GM21786 (cell line): ENCODE measurements around the gene KYAT1.
A peak's percentile ranks its signal among the peaks of the same experiment; 100 is the strongest.

Experiments
- ATAC-seq: cut with Tn5 transposase; IDR thresholded peaks from one replicate; pipeline ENCODE4 v1.9.1; 2021; ENCODE audit not compliant: unreplicated experiment

KYAT1 gene

DNA sequence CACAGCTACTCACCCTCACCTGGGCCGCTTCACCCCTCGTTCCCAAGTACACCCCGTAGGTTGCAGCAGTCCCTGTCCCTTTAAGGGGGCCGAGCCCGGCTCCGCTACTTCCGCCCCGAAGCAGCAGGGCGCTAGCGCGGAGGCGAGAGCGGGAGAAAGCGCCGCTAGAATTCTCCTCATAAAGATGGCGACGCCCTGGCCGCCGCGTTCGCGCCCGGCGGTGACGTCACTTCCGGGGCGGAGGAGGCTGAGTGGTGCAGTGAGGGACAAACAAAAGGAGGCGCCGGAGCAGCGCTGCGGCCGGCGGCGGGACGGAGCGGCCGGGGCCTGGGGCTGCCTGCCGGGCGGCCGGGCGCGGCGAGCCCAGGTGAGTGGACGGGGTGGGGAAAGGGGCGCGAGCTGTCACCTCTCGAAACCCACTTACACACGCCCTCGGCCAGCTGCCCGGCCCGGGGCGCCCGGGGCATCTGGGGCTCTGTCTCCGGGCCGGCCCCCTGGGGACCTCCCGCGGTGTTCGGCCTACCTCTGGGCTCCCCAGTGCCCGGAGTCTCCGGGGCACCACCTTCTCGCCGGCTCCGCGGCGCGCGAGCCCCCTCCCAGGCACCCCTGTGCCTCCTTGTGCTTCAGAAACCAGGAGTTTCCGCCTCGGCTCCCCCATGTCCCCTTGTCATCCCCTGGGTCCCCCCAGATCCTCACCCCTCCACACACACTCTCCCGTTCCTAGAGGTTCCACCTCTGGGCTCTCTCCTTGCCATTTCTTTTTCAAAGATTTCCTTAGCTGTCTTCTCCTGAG, at the start of gene KYAT1, which contains the start of gene LRRC8A:
Gene KYAT1, minus strand, starts transcription at position 67 of the 793 bp plus-strand sequence. CDS start 36,545 bp downstream, outside the sequence.
Gene LRRC8A, plus strand, starts transcription at position 250 of the 793 bp plus-strand sequence. CDS start 25,032 bp downstream, outside the sequence.
- ATAC-seq = peak; percentile 78

DNA sequence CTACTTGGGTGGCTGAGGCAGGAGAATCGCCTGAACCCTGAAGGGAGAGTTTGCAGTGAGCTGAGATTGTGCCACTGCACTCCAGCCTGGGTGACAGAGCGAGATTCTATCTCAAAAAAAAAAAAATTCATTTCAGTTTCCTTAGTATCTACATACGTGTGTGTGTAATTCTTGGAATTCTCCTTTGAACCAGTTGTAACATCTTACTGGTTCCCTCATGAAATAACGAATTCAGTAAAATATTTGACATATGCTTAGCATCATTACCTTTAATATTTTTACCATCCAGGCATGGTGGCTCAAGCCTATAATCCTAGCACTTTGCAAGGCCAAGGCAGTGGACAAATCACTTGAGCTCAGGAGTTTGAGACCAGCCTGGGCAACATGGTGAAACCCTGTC, 47.8 kb upstream of the KYAT1 start:
- ATAC-seq = no peak

DNA sequence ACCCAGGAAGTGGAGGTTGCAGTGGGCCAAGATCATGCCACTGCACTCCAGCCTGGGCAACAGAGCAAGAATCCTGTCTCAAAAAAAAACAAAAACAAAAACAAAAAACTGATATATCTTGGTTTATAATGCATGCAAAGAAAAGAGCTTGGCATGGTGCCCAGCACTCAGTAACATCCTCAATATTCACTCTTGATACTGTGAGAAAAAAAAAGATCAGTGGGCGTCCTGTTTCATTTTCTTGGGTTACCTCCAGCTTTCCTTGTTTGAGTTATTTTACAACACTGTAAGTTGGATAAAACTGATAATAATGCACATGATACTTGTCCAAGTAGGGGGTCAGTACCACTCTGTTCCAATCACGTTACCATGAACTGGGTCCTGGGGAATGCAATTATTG, 46.9 kb upstream of the KYAT1 start:
- ATAC-seq = no peak

DNA sequence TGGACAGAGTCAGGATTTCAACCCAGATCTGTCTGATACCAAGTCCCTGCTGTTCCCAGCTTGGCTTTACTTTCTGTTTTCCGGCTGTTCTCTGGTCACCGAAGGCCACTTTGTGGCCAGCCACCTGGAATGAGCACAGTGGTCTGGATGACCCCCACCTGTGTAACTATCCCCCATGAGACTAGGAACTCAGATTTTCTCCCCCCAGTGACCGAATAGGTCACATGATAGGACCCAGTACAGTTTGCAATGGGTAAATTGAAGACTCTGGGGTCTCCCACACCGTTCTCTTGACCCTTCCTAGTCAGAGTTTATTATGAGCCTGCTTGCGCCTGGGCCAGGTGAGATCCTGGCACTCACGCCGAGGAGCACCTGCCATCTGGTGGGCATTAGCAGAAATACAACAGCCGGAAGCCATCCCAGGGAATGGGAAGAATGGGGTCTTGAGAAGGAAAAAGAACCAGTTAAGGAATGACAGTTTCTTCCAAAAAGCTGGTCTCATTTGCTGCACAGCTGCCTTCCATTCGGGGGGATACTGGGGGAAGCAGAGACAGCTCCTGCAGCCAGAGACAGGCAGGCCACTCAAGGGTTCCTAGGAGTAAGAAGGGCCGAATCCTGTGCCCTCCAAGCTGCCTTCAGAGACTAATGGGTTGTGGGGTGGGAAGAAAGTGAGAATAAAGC, 46.1 kb upstream of the KYAT1 start:
- no peak for ATAC-seq

DNA sequence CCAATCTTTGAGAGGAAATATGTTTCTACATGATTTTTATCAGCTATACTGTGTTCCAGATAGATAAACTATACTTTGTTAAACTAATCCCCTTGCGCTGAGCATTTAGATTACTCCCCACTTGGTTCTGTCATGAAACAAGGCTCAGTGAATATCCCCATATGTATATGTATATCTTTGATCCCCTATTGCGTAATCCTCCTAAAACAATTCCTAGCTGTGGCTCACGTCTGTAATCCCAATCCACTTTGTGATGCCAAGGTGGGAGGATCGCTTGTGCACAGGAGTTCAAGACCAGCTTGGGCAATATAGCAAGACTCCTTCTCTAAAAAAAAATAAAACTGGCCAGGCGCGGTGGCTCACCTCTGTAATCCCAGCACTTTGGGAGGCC, 41.7 kb upstream of the KYAT1 start:
- ATAC-seq = no peak

DNA sequence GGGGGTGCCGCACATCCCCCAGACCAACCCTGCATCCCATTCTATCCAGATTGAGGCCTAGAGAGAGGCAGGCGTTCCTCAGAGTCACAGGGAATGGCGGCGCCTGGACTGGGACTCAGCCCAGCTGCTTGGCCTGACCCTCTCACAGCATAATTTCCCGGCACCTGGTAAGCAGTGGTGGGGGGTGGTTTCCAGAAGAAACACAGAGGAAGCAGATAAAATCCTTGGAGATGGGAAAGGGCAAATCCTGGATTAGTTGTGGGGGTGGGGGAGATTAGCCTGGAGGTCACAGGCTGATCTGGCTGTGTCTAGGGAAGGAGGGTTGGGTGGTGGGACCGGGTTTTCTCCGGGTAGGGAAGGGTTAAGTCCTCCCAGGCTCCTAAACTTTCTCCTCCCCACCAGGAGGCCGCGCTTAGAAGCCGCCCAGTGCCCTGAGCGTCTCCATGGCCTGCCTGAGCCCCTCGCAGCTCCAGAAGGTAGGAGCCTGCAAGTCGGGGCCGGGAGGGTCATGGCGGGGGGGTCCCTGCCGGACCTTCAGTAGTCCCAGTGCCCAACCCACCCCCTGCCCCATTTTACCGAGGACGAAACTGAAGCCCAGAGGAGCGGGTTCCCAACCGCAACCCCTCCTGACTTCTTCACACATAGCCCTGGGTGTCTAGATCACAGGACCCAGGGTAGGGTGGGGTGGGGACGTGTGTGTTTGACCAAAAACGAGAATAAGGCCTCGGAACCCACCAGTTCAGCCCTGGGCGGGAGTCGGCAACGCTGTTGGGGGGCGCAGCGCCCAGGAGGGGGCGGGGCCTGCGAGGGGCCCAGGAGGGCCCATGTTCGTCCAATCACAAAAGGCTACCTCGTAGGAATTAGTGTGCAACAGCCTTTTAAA, 40.4 kb upstream of the KYAT1 start:
- no peak for ATAC-seq

DNA sequence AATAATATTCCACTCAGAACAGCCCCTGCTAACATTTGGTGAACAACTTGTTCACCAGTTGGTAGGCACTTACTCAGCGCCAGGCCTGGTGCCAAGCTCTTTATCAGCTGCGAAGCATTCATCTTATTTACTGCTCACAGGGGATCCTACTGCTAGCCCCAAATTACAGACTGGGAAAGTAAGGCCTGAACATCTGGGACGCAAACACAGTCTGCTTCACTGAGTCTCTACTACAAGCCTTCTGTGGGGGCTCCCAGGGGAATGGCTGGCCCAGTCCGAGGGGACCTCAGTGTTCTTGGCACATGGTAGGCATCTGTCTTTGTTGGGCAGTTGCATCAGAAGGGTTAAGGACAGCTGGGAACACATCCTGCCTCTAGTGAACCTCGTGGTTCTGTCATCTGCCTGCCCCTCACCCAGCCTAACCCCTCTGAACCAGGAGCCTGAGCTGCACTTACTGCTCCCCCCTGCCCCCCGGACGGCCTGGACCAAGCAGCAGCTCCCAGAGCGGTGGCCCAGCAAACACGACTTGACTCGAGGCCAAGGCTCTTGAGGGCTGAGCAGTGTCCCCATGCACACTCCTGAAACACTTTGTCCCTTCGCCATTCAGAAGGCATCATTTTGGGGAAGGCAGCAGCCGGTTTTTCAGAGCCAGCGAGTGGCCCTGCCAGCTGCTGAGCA, 38.8 kb upstream of the KYAT1 start, which contains the start of gene PHYHD1:
Gene PHYHD1, plus strand, starts transcription at position 602 of the 678 bp plus-strand sequence. CDS start 1,342 bp downstream, outside the sequence.
- ATAC-seq = no peak

DNA sequence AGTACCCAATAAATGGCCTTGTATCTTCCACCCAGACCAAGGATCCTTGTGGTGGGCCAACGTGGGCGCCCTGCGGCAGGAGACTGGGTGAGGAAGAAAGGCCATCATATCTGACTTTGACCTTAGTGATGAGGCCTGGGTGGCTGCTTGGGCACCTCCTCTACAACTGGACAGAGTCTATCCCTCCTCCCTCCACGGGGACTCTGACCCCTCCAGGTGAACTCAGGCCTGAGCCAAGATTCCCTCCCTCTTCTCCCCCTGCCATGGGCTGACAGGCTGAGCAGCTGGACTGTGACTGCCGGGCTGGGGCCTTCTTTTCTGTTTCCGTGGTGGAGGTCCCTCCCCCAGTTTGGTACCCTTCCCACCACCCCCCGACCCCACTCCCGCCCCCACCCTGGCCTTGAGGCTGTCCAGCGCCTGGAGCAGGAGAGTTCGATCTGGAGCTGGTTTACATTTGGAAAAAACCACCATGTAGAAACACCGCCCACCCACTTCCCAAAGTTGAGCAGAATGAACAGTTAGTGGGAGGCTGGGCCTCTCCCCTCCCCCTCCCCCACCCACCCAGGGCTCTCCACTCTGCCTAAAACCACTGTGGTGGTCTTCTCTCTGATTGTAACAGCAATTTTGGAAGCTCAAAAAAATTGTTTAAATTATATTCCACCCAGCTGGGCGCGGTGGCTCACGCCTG, 37.8 kb upstream of the KYAT1 start:
- no peak for ATAC-seq

DNA sequence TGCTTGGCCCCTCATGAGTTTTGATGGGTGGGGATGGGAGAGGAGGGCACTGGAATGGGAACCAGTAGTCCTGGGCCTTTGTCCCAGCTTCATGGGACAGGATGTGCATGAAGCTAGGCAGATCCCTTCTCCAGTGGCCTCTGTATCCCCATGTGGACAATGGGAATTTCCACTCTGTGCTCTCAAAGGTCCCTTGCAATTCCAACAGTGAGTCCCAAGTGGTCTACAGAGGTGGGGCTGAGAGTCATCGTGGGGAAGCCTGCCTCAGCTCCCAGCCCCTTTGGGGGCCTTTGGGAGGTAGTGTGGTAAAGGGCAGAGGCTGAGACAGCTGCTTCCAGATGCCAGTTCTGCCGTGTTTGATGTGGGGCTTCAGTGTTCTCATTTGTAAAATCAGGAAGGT, 37.2 kb upstream of the KYAT1 start:
- ATAC-seq = no peak

DNA sequence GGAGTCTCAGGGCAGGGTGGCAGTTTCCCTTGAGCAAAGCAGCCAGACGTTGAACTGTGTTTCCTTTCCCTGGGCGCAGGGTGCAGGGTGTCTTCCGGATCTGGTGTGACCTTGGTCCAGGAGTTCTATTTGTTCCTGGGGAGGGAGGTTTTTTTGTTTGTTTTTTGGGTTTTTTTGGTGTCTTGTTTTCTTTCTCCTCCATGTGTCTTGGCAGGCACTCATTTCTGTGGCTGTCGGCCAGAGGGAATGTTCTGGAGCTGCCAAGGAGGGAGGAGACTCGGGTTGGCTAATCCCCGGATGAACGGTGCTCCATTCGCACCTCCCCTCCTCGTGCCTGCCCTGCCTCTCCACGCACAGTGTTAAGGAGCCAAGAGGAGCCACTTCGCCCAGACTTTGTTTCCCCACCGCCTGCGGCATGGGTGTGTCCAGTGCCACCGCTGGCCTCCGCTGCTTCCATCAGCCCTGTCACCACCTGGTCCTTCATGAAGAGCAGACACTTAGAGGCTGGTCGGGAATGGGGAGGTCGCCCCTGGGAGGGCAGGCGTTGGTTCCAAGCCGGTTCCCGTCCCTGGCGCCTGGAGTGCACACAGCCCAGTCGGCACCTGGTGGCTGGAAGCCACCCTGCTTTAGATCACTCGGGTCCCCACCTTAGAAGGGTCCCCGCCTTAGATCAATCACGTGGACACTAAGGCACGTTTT, 35.5 kb upstream of the KYAT1 start:
- no peak for ATAC-seq

DNA sequence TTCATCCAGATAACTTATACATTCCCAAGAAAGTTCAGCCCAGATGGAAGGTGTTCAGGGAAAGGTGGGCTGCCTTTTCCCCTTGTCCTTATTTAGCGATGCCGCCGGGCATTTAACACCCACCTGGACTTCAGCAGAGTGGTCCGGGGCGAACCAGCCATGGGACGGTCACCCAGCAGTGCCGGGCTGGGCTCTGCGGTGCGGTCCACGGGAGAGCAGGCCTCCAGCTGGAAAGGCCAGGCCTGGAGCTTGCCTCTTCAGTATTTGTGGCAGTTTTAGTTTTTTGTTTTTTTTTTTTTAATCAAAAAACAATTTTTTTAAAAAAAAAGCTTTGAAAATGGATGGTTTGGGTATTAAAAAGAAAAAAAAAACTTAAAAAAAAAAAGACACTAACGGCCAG, 35.0 kb upstream of the KYAT1 start:
- ATAC-seq = no peak

DNA sequence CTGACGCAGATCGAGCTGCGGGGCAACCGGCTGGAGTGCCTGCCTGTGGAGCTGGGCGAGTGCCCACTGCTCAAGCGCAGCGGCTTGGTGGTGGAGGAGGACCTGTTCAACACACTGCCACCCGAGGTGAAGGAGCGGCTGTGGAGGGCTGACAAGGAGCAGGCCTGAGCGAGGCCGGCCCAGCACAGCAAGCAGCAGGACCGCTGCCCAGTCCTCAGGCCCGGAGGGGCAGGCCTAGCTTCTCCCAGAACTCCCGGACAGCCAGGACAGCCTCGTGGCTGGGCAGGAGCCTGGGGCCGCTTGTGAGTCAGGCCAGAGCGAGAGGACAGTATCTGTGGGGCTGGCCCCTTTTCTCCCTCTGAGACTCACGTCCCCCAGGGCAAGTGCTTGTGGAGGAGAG, 34.5 kb upstream of the KYAT1 start:
- ATAC-seq = no peak

DNA sequence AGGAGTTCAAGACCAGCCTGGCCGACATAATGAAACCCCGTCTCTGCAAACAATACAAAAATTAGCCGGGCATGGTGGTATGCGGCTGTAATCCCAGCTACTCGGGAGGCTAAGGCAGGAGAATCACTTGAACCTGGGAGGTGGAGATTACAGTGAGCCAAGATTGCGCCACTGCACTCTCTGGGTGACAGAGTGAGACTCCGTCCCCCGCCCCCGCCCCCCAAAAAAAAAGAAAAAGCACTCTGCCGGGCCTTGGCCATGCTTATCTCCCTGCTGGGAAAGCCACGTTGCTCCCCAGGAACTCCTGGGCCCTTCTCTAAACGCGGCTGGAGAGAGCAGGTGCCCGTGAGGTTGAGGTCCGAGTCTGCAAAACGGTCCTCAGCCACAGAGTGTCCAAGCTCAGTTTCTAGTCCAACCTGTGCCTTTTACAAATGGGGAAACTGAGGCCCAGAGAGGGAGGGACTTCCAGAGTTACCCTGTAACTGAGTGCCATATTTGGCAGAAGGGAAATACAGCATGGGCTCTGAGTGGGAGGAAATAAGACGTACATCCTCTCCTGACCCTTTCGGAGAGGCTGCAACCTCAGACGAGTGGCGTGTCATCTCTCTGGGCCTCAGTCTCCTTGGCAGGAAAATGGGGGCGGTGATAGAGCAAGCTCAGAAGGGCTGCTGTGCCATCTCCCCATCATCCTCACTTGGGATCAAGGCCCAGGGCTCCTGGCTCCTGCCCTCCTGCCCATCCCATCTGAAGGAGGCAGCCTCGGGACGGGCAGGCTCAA, 32.4 kb upstream of the KYAT1 start:
- ATAC-seq = no peak

DNA sequence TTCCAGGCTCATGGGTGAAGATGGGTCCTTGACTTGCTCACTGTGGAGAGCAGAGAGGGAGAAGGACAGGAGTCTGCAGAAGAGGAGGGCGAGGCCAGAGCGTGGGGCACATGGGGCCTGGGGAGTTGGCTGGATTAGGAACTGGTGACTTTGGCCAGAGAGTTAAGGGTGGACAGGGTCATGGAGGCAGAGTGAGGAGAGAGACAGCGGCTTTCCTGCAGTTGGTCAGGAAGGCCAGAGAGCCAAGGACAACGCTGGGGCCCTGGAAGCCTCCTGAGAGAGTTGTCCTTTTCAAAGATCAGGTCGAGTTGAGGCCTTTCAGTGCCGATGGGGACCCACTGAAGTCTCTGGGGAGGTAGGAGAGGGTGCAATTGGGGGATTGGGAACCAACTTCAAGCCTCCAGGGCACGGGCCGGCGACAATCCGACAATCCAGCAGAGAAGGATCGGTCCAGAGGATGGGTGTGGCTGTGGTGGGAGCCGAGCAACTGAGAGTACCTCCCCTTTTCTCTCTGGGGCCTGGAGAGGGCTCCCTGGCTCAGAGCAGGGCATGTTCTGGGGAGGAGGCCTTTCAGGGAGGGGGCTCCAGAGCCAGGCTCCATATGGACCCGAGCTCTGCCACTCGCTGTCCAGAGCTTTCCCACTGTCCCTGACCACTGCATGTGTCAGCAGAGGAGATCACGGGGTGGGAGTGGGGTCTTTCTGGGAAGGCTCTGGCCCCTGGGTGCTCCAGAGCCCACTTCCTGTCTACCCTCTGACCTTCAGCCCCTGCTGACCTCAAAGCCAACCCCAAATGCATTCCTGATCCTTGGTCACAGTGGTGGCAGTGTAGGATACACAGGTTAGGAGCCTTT, 31.5 kb upstream of the KYAT1 start:
- ATAC-seq = no peak

DNA sequence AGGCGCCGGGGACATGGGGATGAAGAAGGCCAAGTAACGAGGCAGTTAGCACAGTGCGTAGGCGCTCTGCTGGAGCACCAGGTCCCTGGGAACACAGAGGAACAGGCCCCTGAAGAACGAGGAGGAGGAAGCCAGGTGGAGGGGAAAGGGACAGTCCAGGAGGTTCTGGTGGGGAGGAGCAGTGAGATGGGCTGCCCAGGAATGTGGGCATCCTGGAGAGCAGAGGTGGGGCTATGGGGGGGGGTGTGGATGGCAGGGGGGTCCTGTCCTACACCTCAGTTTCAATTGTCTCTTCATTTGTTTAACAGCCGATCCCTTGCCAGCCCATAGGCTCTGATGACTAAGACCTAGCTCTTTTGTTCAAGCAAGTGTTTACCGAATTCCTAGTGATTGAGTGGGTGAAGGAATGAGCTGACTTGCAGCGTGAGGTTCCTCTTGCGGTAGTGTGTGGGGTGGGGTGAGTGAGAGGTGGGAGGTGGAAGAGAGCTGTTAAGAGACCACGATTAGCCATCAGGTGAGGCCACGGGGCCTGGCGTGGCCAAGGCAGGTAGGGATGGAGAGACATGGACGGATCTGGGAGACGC, 30.6 kb upstream of the KYAT1 start:
- no peak for ATAC-seq

DNA sequence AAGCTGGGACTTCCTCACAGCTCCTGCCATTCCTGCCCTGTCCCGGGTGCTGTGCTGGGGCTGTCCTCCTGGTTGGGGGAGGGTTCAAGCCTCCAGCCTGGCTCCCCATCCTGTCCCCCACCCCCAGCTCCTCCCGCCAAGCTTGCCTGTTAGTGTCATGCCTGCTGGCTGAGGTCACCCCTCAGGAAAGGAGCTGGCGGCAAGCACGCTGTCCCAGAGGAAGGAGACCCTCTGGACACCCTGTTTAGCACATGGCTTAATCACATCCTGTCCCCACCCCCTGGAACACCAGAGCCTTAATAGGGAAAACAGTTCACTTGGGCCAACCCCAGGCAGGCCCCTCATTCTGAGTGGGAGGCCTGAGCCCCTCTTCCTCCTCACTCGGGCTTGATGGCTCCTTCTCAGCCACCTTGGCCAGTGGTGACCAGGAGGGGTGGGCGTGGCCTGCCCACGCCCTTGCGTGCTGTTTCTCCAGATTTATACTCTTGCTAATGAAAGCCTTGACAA, 29.8 kb upstream of the KYAT1 start:
- no peak for ATAC-seq

DNA sequence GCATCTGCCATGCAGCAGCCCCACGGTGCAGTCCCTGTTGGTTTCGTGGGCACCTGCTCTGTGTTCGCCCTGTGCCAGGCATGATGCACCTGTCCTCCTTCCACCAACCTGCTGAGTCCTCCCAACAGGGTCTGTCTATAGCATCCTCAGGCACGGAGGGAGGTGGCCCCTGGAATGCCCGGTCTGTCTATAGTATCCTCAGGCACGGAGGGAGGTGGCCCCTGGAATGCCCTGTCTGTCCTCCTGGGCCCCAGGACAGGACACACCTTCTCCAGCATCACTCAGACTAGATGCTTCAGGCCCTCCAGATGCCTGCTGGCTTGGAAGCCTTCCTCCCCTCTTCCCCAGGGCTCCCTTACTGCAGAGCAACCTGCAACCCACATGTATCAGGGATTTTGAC, 29.2 kb upstream of the KYAT1 start:
- no peak for ATAC-seq
